ENCODE data around the gene DPP9.

Gene DPP9

DNA sequence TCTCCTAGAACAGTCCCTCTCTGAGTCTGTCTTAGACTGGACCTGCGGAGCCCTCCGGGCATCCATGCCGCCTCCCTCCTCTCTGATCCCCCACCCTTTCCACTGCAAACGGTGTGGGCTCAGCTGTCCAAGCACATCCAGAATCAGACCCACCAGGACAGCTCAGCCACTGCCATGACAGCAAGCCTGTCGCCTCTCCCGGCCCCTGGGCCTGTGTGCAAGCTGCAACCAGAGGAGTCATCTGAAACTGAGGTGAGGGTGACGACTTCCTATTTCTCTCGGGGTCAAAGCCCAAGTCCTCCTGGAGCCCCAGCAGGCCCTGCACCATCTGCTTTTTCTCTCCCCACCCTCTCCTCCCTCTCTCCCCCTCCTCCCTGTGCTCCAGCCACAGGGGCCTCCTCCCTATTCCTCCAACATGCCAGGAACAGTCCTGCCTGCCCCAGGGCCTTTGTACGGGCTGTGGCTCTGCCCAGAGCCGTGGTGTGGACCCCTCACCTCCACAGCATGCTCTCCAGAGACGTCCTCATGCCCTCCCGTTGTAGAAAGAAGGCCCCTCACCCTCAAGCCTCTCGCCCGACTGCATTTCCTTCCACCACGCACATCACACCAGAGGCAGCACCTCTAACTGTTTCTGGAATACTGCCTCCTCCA lies 30.0 kb downstream of the DPP9 start:
- no peaks in the 10 kb centered on the region for H3K27me3 ChIP-seq (ENCODE audit: control insufficient read depth, insufficient read depth, low read length)
- no peak overlapping the region for H3K4me2 ChIP-seq (ENCODE audit: low read length)
- no peak overlapping the region for H3K4me3 ChIP-seq (ENCODE audit: low read depth, low read length)
- H3K9ac ChIP-seq: no peak overlapping the region
- H3K27ac ChIP-seq: no peak overlapping the region
- no peak overlapping the region for H2AFZ ChIP-seq
- no peaks in the 10 kb centered on the region for H3K36me3 ChIP-seq (ENCODE audit: control insufficient read depth, insufficient read depth, low read length)
- no peaks in the 10 kb centered on the region for H3K4me1 ChIP-seq
- TF ChIP-seq CTCF (IDR thresholded peaks at IDR 0.05): no peak
- no peaks in the 10 kb centered on the region for H3K9me3 ChIP-seq (ENCODE audit: control insufficient read depth, low read length)
- peaks cover 2% of the 10 kb centered on the region for H3K79me2 ChIP-seq

- Histone ChIP-seq H3K9ac (no peak overlapping the region), H3K4me1 (no peaks in the 10 kb centered on the region), H2AFZ (no peak overlapping the region)
Observed at GRCh38 chr19:4693078-4693350, 30.6 kb downstream of the DPP9 start.

GRCh38 chr19:4692251-4693077 lies 31.2 kb downstream of the DPP9 start:
- TF ChIP-seq CTCF (IDR thresholded peaks at IDR 0.05): no peak
- Histone ChIP-seq H3K27me3 (ENCODE audit: control insufficient read depth, insufficient read depth, low read length) (no peaks in the 10 kb centered on the region), H3K79me2 (peaks cover 2% of the 10 kb centered on the region), H3K9me3 (ENCODE audit: control insufficient read depth, low read length) (no peaks in the 10 kb centered on the region), H3K27ac (no peak overlapping the region), H2AFZ (no peak overlapping the region), H3K4me2 (ENCODE audit: low read length) (no peak overlapping the region), H3K4me1 (no peaks in the 10 kb centered on the region), H3K9ac (no peak overlapping the region), H3K36me3 (ENCODE audit: control insufficient read depth, insufficient read depth, low read length) (no peaks in the 10 kb centered on the region), H3K4me3 (ENCODE audit: low read depth, low read length) (no peak overlapping the region)

More at GRCh38 chr19:4693078-4693350, 30.6 kb downstream of the DPP9 start:
- no peak overlapping the region for H3K4me3 ChIP-seq (ENCODE audit: low read depth, low read length)
- no peak overlapping the region for H3K27ac ChIP-seq
- TF ChIP-seq CTCF (IDR thresholded peaks at IDR 0.05): no peak
- H3K79me2 ChIP-seq: peaks cover 2% of the 10 kb centered on the region
- no peaks in the 10 kb centered on the region for H3K27me3 ChIP-seq (ENCODE audit: control insufficient read depth, insufficient read depth, low read length)
- no peaks in the 10 kb centered on the region for H3K36me3 ChIP-seq (ENCODE audit: control insufficient read depth, insufficient read depth, low read length)
- no peak overlapping the region for H3K4me2 ChIP-seq (ENCODE audit: low read length)
- H3K9me3 ChIP-seq (ENCODE audit: control insufficient read depth, low read length): no peaks in the 10 kb centered on the region

GRCh38 chr19:4691373-4691772 lies 32.3 kb downstream of the DPP9 start:
- Histone ChIP-seq H3K36me3 (ENCODE audit: control insufficient read depth, insufficient read depth, low read length) (no peaks in the 10 kb centered on the region), H3K27me3 (ENCODE audit: control insufficient read depth, insufficient read depth, low read length) (no peaks in the 10 kb centered on the region), H3K4me1 (no peaks in the 10 kb centered on the region), H2AFZ (no peak overlapping the region), H3K4me3 (ENCODE audit: low read depth, low read length) (no peak overlapping the region), H3K27ac (no peak overlapping the region), H3K9me3 (ENCODE audit: control insufficient read depth, low read length) (no peaks in the 10 kb centered on the region), H3K9ac (no peak overlapping the region), H3K4me2 (ENCODE audit: low read length) (no peak overlapping the region), H3K79me2 (peaks cover 2% of the 10 kb centered on the region)
- no peak for TF ChIP-seq CTCF (IDR thresholded peaks at IDR 0.05)
